Epidermal melanocyte (primary cell): ENCODE measurements around the gene GLYATL3.
A peak's percentile ranks its signal among the peaks of the same experiment; 100 is the strongest.

Source experiments
- DNase-seq: peaks from one replicate; pipeline ENCODE4 v3.0.0; 2011; ENCODE audit warnings: low spot score; ENCODE audit not compliant: insufficient read length

GLYATL3 gene

DNA sequence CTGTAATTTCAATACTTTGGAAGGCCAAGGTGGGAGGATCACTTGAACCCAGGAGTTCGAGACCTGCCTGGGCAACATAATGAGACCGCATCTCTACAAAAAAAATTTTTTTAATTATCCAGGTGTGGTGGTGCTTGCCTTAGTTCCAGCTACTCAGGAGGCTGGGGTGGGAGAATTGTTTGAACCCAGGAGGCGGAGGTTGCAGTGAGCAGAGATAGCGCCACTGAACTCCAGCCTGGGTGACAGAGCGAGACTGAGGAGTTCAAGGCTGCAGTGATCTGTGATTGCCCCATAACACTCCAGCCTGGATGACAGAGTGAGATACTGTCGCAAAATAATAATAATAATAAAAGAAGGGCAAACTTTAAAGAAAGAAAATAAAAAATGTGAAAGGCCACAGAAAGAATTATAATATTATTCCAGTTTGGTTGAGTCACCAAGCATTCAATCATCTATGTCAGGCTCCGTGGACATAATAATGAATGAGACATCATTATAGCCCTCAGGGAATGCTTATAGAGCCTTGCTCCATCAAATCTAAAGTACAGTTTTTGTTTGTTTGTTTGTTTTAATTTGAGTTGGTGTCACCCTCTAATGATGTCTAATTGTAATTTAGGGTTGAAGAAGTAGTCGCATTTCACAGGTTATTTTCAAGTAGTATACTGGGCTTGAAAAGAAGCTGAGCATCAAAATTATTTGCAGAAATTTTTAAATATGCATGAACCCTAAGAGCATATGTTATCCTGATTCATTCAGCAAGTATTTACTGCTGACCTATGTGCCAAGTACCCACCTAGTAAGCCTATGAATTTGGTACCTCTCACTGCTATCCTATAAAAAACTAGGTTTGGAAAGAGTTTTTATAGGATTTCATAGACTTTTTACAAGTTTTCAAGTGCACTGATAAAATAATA lies 15.1 kb downstream of the GLYATL3 start:
- DNase-seq = no peak

DNA sequence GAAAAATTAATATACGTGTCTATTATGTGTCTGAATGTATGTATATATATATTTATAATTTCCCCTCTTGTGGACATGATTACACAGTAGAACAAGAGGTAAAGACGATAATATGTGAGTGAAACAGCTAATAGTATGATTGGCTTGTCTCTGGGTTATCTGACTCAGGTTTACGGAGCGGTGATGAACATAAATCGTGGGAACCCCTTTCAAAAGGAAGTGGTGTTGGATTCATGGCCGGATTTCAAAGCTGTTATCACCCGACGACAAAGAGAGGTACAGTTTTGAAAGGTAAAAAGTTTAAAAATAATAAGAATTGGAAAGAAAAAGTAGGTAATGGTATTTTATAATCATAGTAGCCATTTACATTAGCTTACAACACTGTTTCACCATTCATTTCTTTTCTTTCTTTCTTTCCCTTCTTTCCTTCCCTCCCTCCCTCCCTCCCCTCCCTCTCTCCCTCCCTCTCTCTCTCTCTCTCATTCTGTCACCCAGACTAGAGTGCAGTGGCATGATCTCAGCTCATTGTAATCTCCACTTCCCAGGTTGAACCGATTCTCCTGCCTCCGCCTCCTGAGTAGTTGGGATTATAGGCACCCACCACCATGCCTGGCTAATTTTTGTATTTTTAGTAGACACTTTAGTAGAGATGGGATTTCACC lies 15.9 kb downstream of the GLYATL3 start:
- no peak for DNase-seq

DNA sequence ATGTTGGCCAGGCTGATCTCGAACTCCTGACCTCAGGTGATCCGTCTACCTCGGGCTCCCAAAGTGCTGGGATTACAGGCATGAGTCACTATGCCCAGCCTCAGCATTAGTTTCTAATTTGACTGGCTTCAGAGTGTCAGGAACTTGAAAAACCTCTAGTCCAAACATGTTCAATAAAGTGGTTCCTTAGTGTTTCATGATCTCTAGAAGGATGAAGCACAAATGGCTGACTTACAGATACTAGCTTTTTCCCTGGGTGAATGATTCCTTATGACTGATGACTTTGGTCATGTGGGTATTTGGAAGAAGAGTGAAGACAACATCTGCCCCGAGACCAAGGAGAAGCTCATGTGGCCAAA lies 16.4 kb downstream of the GLYATL3 start:
- DNase-seq = no peak

DNA sequence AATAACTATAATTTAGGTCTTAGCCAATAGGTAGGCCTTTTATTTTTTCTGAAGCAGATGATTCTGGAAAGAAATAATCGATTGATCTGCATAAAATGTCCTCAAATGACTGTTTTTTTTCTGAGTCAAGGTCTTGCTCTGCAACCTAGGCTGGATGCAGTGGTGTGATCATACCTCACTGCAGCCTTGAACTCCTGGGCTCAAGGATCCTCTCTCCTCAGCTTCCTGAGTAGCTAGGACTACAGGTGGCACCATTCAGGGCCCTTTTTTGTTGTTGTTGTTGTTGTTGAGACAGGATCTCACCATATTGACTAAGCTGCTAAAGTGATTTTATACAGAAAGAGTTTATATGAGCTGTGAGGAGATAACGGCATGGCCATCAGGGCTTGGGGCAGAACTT lies 18.2 kb downstream of the GLYATL3 start:
- no peak for DNase-seq

DNA sequence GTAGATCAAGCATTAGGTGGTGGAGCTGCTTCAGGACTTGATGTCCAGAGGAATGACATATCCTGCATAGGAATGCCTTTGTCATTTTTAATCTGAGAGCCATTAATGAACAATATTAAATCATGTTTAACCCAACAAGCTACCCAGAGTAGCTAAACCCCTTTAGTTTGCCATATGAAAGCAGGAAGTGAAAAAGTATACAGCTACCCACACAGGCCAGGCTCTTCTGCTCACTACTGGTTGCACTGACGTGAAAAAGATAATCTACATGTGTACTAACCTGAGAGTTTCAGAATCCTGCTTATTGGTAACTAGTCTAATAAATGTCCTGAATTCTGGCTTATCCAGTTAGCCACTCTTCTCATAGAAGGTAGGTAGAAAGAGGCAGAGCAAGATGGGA lies 19.9 kb downstream of the GLYATL3 start:
- no peak for DNase-seq

DNA sequence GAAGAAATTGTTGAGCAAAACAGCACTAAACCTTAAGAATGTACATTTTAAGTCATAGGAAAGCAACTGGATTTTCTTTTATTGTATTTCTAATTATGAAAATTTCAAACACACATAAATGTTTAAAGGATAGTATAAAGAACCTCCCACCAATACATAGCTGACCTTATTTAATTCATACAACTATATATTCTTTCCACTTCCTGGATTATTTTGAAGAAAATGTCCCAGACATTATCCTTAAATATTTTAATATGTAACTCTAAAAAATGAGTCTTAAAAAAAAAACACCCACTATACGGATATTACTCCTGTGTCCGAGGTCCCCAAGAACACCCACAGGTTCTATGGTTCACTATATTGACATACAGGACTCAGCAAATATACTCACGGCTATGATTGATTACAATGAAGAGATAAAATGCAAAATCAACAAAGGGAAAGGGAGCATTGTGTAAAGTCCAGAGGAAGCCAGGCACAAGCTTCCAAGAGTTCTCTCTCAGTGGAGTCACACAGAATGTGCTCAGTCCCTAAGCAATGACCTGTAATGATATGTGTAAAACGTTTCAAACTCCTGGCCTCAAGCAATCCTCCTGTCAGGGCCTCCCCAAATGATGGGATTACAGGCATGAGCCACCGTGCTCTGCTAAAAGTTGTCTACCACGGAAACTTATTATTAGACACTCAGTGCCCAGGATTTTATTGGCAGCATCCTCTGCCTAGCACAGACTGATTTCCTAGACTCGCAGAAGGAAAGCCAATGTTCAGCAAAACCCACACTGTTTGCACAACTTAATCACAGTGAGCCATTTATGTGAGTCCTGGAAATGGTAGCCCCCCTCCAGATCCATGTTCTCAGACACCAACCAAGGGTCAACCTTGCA lies 23.2 kb downstream of the GLYATL3 start:
- DNase-seq = no peak

DNA sequence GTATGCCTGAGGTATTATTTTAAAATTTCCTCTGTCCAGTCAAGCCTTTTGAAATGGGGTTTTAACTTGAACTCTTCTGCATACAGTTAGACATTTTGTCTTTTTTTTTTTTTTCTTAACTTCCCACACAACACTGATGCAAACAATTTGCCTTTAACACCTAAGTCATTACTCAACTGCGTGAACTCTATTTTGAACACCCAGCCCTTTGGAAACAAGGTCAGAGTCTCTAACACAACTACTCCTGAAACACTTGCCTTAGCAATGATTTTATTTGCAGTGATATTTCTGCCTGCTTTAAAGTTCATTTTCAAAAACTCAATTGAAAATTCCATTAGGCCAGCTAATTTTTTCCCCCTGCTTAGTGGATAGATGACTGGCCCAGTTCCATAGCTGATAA lies 24.2 kb downstream of the GLYATL3 start:
- no peak for DNase-seq

DNA sequence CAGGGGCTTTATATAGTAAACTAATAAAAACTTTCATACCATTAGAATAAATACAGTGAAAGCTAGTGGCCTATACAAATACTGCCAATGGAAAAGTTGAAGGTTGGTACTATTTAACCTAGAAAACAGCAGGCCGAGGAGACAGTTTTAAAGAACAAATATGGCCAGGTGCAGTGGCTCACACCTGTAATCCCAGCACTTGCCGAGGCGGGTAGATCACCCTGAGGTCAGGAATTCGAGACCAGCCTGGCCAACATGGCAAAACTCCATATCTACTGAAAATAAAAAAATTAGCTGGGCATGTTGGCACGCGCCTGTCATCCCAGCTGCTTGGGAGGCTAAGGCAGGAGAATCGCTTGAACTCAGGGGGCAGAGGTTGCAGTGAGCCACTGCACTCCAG lies 24.8 kb downstream of the GLYATL3 start:
- DNase-seq = no peak

DNA sequence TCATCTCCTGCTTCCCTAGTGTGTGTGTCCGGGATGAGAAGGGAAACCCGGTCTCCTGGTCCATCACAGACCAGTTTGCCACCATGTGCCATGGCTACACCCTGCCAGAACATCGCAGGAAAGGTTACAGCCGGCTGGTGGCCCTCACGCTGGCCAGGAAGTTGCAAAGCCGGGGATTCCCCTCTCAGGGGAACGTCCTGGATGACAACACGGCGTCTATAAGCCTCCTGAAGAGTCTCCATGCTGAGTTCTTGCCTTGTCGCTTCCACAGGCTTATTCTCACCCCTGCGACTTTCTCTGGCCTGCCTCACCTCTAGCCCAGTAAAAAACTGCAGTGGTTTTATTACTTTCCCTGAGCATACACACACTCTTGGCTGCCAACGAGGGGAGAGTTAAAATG lies 26.9 kb downstream of the GLYATL3 start:
- DNase-seq = no peak

DNA sequence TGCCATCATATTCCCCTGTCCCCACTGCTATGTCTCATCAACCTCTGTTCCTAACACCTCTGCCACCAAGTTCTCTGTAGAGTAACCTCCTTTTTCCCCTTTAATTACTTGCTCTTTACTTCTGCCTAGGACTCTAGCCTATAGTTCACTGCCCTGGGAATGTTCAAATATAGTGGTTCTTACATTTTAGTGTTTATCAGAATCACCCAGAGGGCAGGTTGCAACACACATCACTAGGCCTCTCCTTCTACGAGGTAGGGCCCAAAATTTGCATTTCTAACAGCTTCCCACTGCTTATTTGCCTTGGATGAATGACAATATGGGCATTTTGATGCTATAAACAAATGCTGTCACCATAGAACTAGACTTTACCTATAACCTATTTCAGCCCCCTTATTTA lies 27.6 kb downstream of the GLYATL3 start:
- DNase-seq = no peak

DNA sequence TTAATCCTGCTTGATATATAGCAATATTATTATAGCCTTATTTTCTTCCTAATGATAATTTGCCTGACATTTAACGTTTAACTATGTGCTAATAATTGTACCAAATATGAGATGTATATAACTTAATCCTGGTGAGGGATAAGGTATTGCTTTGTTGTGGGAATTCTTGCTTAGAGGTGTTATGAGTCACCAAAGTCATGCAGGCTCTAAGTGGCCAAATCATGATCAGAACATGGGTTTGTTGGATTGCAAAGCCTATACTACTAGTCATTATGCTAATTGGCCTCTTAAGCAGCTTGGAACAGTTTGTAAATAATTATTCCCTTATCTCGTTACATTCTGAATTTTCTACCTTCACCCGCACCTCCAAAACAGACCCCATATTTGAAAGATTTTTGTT lies 28.8 kb downstream of the GLYATL3 start:
- DNase-seq = no peak

DNA sequence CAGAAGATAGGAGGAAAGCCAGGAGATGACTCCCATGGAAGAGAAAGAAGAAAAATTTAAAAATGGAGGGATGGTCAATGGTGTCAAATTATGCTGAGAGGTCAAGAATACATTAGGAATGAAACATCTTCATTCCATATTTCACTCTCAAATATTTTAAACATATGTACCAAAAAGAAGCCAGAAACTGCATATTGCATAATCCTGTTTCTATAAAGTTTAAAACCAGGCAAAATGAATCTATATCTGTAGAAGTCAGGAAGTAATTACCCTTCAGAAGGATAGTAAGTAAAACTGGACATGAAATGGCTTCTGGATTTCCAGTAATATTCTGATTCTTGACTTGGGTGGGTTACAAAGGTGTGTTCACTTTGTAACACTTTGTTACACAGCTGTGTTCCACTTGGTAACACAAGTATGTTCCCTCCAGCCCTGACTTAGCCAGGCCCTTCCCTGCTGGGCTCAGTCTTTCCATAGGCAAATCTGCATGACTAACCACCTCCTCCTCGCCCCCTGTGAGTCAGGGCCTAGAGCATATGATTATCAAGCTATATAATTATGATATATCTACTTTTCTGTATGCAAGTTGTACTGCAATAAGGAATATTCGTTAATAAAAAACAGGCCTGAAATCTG lies 30.5 kb downstream of the GLYATL3 start:
- no peak for DNase-seq

DNA sequence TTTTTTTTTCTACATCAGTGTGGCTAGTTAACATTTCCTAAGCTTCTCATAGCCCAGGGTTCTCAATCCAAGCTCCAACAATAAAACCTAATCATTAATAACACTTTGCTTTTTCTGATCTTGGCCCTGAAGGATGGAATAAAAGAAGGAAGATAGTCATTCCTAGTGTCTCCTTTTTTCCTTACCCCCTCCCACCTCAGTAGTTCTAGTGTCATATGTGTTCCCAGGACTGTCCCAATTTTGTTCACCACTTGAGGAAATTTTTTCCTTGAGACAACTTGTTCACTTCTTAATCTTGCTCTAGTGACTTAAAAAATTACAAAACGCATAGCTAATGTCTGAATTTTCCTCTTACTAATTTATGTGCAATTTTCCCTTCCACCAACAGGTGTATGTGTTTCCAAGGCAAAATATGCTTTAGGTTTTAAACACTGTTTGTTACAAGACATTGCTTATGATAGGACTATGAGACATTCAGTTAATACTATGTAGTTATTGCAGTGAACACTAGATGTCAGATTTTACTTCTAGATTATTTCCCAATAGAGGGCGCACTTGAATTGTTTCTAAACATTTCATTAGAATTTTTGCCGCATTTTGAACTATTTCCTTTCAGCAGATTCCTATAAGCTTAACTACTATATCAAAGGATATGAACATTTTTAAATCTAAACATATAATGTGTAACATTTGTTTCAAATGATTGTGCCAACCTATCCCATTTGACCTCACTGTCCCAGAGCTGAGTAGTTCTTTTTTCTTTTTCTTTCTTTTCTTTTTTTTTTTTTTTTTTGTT lies 32.2 kb downstream of the GLYATL3 start:
- peak; percentile 37 for DNase-seq

DNA sequence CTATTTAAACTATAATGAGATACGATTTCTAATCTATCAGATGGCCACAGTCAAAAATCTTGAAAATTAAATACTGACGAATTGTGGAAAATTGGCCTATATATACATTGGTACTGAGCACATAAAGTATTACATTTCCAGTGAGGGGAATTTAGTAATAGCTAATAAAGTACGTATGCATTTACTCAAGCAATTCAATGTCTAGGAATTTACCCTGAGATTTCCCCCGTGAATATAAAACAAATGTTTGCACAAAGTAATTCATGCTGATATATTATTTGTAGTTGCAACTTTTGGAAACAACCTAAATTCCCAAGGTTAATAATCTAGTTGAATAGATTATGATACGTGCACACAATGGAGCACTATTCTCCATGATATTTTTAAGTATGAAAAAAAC lies 36.1 kb downstream of the GLYATL3 start:
- DNase-seq = no peak

DNA sequence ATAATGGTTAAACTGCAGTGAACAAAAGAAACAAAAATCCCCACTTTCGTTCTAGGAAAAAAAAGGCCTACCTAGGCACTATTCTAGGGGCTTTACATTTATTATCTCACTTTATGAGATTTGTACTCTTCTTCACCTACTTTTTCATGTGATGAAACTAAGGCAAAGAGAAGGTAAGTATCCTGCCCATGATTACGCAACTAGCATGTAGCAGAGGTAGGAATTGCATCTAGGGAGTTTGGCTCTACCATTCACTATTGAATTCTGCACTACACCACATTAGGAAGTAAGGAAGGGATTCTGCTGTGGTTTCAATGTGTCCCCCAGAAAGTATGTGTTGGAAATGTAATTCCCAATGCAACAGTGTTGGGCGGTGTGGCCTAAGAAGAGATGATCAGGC lies 39.4 kb downstream of the GLYATL3 start:
- DNase-seq = no peak

DNA sequence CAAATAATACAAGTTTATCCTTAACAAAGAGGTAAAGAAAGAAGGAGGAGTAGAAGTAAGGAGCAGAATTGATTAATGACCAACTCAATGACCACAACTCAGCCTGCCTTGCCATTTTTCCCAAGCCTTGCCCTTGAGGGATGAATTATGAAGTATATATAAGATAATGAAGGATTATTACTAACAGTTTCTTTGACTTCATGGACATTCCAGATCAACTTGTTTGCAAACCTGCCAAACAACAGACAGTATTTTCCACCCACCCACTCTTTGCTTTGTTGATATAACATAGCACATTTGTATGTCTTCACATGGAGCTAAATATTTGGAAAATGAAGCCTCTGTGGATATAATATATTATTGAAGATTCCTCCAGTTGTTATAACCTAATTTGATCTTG lies 40.9 kb downstream of the GLYATL3 start:
- DNase-seq = no peak

DNA sequence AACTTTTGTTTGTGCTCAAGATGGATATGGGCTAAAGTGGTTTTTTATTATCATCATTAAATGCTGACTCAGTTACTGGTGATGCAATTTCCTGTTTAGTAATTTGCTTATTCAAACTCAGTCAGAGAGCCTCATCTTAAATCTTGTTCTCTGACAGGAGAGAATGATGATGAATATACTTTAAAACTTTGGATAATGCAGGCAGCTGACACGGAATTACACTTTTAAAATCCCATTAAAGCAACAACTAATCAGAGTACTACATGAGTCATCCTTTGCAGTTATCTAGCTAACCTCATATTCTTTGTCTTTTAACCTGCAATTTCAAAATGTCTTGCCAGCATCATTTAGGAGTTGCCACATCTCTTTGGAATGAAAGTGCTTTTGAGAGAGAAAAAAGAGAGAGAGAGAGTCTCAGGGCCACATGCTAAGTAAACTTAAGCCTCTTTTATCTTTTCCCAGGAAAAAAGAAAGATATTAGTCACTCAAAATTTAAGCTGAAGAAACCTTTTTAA lies 41.5 kb downstream of the GLYATL3 start:
- no peak for DNase-seq

DNA sequence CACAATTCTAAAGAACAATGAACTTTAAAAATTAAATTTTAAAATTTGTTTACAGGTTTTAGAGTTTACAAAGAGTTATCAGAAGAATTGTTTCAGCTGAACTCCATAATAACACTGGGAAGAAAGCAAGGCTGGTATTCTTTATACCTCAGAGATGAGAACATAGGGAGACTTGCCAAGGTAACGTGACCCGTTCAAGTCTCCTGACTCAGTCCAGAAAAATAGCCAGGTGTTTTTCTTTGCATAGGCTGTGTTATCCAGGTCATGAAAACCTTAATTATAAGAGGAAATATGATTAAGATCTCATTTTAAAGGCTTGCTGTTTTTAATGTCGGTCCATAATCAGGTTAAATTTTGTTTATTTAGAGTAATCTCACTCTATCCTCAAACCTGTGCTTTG lies 42.2 kb downstream of the GLYATL3 start:
- no peak for DNase-seq

DNA sequence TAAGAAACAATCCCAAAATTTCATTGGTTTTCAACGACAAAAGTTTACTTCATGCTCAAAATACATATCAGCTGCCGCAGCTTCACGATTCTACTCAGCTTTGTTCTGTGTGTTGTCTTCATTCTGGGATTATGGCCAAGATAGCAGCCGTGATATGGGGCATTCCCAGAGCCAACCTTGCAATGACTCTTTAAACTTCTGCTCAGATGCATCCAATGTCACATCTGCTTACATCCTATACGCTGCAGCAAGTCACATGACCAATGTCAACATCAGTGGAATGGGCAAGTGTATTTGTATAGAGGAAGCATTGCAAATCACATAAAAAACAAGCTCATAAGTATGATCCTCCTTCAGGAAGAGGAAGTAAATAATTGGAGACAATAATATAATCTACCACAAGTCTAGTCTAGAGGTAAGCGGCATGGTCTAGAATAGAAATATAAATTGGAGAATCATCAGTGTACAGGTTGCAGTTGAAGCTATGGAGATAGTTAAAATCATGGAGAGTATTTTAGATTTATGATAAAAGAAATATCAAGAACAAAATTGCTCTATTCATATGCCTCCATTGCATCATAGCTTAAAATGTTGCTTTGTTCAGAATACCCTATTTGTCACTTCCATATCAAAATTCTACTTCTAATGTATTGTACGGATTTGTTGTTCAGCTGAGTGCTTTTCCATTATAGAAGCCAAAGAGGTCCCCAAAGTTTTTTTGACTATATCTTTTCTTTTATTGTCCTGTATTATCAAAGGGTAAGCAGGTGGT lies 43.5 kb downstream of the GLYATL3 start:
- DNase-seq = no peak

DNA sequence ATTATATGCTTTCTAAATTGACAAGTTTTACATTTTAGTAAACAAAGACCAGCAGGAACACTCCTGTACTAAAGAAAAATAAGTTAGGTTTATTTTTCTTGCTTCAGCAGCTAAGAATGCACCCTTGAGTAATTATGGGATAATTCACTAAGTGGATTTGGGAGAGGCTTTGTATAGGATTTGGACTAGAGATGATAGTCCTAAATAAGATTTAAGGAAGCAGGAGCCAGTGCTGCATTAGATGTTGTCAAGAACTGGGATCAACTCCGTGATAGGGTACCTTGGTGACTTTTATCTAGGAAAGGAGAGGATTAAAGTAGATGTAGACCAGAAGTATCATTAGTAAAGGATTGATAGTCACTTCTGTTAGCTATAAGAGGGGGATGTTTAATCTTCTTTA lies 46.6 kb downstream of the GLYATL3 start:
- no peak for DNase-seq
